Keratinocyte (primary cell): ENCODE data around the gene CKAP2L. TPM values are rescaled to one million over a fixed set of nuclear protein-coding genes. Genes with fewer than 3 reads are reported as not detected.
A peak's percentile ranks its signal among the peaks of the same experiment; 100 is the strongest.

Experiments used
- DNase-seq: peaks from one replicate; pipeline ENCODE4 v3.0.0-alpha.2; 2011; ENCODE audit warnings: low read depth, missing footprints, low spot score
- FAIRE-seq: peaks from 2 replicates; lab custom pipeline; 2011; peaks lifted over from hg19 to GRCh38; lab: Jason Lieb, UNC
- H2AFZ ChIP-seq: 2 replicates; pipeline ENCODE4 v1.6.0; 2012; ENCODE audit warnings: low read length, control low read depth, inconsistent platforms; ENCODE audit not compliant: control insufficient read depth
- H3K27ac ChIP-seq: 2 replicates; pipeline ENCODE4 v1.5.1; 2011; ENCODE audit warnings: low read length; ENCODE audit not compliant: control insufficient read depth, insufficient read depth
- H3K27me3 ChIP-seq: 3 replicates; pipeline ENCODE4 v1.6.0; 2011; ENCODE audit warnings: low read length; ENCODE audit not compliant: control insufficient read depth, insufficient read depth; ENCODE audit errors: extremely low read depth
- H3K36me3 ChIP-seq, 2 experiments: 2 replicates in 1 of 2; 3 replicates in 1 of 2; pipeline ENCODE4 v1.5.1; 2011; ENCODE audit warnings: low read length in 2 of 2, mild to moderate bottlenecking in 1 of 2; ENCODE audit not compliant: control insufficient read depth in 2 of 2, insufficient read depth in 2 of 2; ENCODE audit errors: extremely low read depth in 1 of 2
- H3K4me1 ChIP-seq: 3 replicates; pipeline ENCODE4 v1.5.1; 2011; ENCODE audit warnings: low read length; ENCODE audit not compliant: control insufficient read depth, insufficient read depth; ENCODE audit errors: extremely low read depth
- H3K4me2 ChIP-seq: 3 replicates; pipeline ENCODE4 v1.6.0; 2011; ENCODE audit warnings: low read depth, low read length; ENCODE audit not compliant: control insufficient read depth, insufficient read depth; ENCODE audit errors: extremely low read depth
- H3K4me3 ChIP-seq, 3 experiments: fragments of 200-600 bp in 1 of 3; sonication (generic) in 1 of 3; 2 replicates in 2 of 3; 3 replicates in 1 of 3; pipeline ENCODE4 v1.5.1; 2011 to 2016; ENCODE audit warnings: low read length in 3 of 3, mild to moderate bottlenecking in 3 of 3, control low read depth in 2 of 3, inconsistent platforms in 1 of 3, low read depth in 1 of 3, mixed read lengths in 1 of 3, mixed run types in 1 of 3, moderate library complexity in 1 of 3; ENCODE audit not compliant: control insufficient read depth in 2 of 3, insufficient read depth in 2 of 3; ENCODE audit errors: extremely low read depth in 1 of 3
- H3K79me2 ChIP-seq: 2 replicates; pipeline ENCODE4 v1.6.0; 2012; ENCODE audit warnings: low read length; ENCODE audit not compliant: control insufficient read depth, insufficient read depth
- H3K9ac ChIP-seq: 3 replicates; pipeline ENCODE4 v1.6.0; 2011; ENCODE audit warnings: low read length; ENCODE audit not compliant: control insufficient read depth, insufficient read depth; ENCODE audit errors: extremely low read depth
- H3K9me1 ChIP-seq: 3 replicates; pipeline ENCODE4 v1.6.0; 2011; ENCODE audit warnings: low read length; ENCODE audit not compliant: control insufficient read depth, insufficient read depth; ENCODE audit errors: extremely low read depth
- H3K9me3 ChIP-seq: 2 replicates; pipeline ENCODE4 v1.5.1; 2012; ENCODE audit warnings: low read depth, low read length; ENCODE audit not compliant: control insufficient read depth
- H4K20me1 ChIP-seq: 3 replicates; pipeline ENCODE4 v1.6.0; 2011; ENCODE audit warnings: low read length; ENCODE audit not compliant: control insufficient read depth, insufficient read depth; ENCODE audit errors: extremely low read depth
- EZH2 ChIP-seq: IDR thresholded peaks from one replicate; pipeline ENCODE4 v1.6.1; 2012; ENCODE audit warnings: inconsistent platforms, mild to moderate bottlenecking, low read length, moderate library complexity
- dilution Hi-C: fragments of 300-500 bp; cut with MboI; formaldehyde crosslinking; loops from one replicate; pipeline ENCODE4 v1.7.0; 2020; ENCODE audit warnings: low sequenced_read_pairs; ENCODE audit not compliant: extremely low pct_ligation_motif_present
- polyA plus RNA-seq, 5 experiments: library from polyadenylated mRNA; depleted of rRNA in 3 of 5; stranded (reverse) in 3 of 5; stranded (forward) in 1 of 5; unstranded in 1 of 5; fragments of >200 nt; gene quantifications; 1 replicate in 1 of 5; 2 replicates in 3 of 5; 3 replicates in 1 of 5; pipeline versions ENCODE4 v1.2.1 to v1.2.3, GENCODE V29; 2011 to 2012; ENCODE audit warnings: missing spikeins in 2 of 5, low read depth in 1 of 5, low replicate concordance in 1 of 5
- TF ChIP-seq, protein P1 (sequence below), 3 experiments: IDR thresholded peaks in 1 of 3; conservative IDR thresholded peaks in 1 of 3; optimal IDR thresholded peaks in 1 of 3; 2 replicates in 2 of 3; 3 replicates in 1 of 3; pipeline versions ENCODE3 to v1.5.1; 2011; ENCODE audit warnings: low read length in 3 of 3, mild to moderate bottlenecking in 3 of 3, moderate library complexity in 2 of 3, control low read depth in 1 of 3, inconsistent platforms in 1 of 3; ENCODE audit not compliant: insufficient read depth in 2 of 3; ENCODE audit errors: extremely low read depth in 1 of 3

The CKAP2L gene
- polyA plus RNA-seq, 1 donor (not counting 4 experiments of a cell fraction or from before 2014, with no cell fraction given): 10.9 TPM

DNA sequence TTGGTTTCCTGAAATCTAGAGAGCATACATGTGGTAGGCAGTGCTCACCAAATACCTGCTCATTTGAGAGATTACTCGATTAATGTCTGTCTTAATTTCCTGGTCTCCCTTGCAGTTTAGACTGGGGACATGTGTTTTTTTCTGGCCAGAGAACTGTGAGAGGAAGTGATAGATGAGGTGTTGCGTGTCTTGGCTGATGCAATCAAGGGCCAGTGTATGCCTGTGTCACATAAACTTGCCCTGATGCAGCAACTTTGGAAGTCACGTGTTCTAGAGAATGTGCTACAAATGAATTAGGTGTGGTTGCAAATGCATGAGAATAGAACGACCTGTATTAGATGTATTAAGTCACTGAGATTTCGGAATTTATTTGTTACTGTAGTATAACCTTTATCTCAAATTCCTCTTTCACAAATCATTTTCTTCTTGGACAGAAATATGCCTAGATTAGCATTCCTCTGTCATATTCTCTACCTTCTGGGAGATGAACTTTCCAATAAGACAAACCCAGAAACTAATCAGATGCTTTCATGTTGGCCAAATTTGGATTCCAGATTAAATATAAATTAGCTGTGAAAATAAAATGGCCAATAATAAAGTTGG lies 29.8 kb upstream of the CKAP2L start:
- DNase-seq: peak; percentile 98
- H3K27ac ChIP-seq: peak overlapping the region; percentile 97
- H3K4me2 ChIP-seq: peak overlapping the region; percentile 74
- dilution Hi-C loops: no loop called here
- no peak for TF ChIP-seq EZH2
- TF ChIP-seq, protein P1, sequence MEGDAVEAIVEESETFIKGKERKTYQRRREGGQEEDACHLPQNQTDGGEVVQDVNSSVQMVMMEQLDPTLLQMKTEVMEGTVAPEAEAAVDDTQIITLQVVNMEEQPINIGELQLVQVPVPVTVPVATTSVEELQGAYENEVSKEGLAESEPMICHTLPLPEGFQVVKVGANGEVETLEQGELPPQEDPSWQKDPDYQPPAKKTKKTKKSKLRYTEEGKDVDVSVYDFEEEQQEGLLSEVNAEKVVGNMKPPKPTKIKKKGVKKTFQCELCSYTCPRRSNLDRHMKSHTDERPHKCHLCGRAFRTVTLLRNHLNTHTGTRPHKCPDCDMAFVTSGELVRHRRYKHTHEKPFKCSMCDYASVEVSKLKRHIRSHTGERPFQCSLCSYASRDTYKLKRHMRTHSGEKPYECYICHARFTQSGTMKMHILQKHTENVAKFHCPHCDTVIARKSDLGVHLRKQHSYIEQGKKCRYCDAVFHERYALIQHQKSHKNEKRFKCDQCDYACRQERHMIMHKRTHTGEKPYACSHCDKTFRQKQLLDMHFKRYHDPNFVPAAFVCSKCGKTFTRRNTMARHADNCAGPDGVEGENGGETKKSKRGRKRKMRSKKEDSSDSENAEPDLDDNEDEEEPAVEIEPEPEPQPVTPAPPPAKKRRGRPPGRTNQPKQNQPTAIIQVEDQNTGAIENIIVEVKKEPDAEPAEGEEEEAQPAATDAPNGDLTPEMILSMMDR (optimal IDR thresholded peaks at IDR 0.05 in 1 of 3, IDR thresholded peaks at IDR 0.05 in 1 of 3, conservative IDR thresholded peaks at IDR 0.05 in 1 of 3; ENCODE audit: extremely low read depth in 1 of 3, insufficient read depth in 2 of 3, low read length in 3 of 3): no peak
- no peaks in the 10 kb centered on the region for H4K20me1 ChIP-seq
- no peaks in the 10 kb centered on the region for H3K36me3 ChIP-seq
- no peak overlapping the region for H2AFZ ChIP-seq
- peaks cover 41% of the 10 kb centered on the region for H3K4me1 ChIP-seq
- H3K27me3 ChIP-seq: no peaks in the 10 kb centered on the region
- H3K79me2 ChIP-seq: no peaks in the 10 kb centered on the region
- H3K4me3 ChIP-seq: no peak overlapping the region
- FAIRE-seq: peak; percentile 92
- no peaks in the 10 kb centered on the region for H3K9me1 ChIP-seq
- H3K9me3 ChIP-seq: no peaks in the 10 kb centered on the region
- H3K9ac ChIP-seq: peak overlapping the region; percentile 74

DNA sequence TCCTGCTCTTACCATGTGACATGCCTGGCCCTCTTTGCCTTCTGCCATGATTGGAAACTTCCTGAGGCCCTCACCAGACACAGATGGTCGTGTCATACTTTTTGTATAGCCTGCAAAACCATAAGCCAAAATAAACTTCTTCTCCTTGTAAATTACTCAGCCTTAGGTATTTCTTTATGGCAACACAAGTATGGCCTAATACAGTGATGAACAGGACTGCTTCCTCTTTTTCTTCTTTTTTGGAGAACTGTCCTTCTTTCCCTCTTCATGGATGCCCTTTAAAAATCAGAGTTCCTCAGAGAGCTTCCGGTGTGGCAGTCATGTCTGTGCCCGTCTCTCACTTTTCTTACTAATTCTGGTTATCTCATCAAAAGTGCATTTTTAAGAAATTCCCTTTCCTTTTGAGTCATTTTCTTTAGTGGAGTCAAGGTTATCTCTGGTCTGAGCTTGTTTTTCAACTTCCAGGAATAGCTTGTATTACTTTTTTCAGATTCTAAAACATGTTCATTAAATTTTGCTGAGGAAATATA lies 29.1 kb upstream of the CKAP2L start:
- H3K36me3 ChIP-seq: no peaks in the 10 kb centered on the region
- H3K4me3 ChIP-seq: no peak overlapping the region
- H3K27ac ChIP-seq: peak overlapping the region; percentile 97
- H3K9me3 ChIP-seq: no peaks in the 10 kb centered on the region
- dilution Hi-C loops: no loop called here
- DNase-seq (no peak), FAIRE-seq (no peak)
- no peaks in the 10 kb centered on the region for H3K27me3 ChIP-seq
- H4K20me1 ChIP-seq: no peaks in the 10 kb centered on the region
- peak overlapping the region; percentile 74 for H3K4me2 ChIP-seq
- H3K9me1 ChIP-seq: no peaks in the 10 kb centered on the region
- H3K4me1 ChIP-seq: peaks cover 41% of the 10 kb centered on the region
- peak overlapping the region; percentile 74 for H3K9ac ChIP-seq
- H3K79me2 ChIP-seq: no peaks in the 10 kb centered on the region
- H2AFZ ChIP-seq: no peak overlapping the region
- TF ChIP-seq, protein P1 (optimal IDR thresholded peaks at IDR 0.05 in 1 of 3, IDR thresholded peaks at IDR 0.05 in 1 of 3, conservative IDR thresholded peaks at IDR 0.05 in 1 of 3; ENCODE audit: extremely low read depth in 1 of 3, insufficient read depth in 2 of 3, low read length in 3 of 3): no peak
- no peak for TF ChIP-seq EZH2
